Chondrocyte (in vitro differentiated cells): ENCODE data around the gene DHRS4. TPM values are rescaled to one million over a fixed set of nuclear protein-coding genes. Genes with fewer than 3 reads are reported as not detected.
"Not testable (repeated sequence)": the region's sequence is repeated elsewhere in the genome, so short reads cannot be mapped to it uniquely, and the experiment has no call there.

ENCODE experiments used
- DNase-seq: peaks from one replicate; pipeline ENCODE4 v3.0.0; 2021; ENCODE audit warnings: mixed read lengths, low spot score
- H3K27ac Mint-ChIP-seq: one replicate; pipeline ENCODE4 v1.8.0; 2021; ENCODE audit warnings: mild to moderate bottlenecking, moderate library complexity, mixed read lengths; ENCODE audit not compliant: unreplicated experiment
- H3K27me3 Mint-ChIP-seq: 2 replicates; pipeline ENCODE4 v1.8.0; 2021; ENCODE audit warnings: low read depth, mixed read lengths
- H3K36me3 Mint-ChIP-seq: 2 replicates; pipeline ENCODE4 v1.8.0; 2021; ENCODE audit warnings: low read depth, mixed read lengths
- H3K4me1 Mint-ChIP-seq: 2 replicates; pipeline ENCODE4 v1.8.0; 2021; ENCODE audit warnings: low read depth, mild to moderate bottlenecking, mixed read lengths
- H3K4me3 Mint-ChIP-seq: one replicate; pipeline ENCODE4 v1.8.0; 2021; ENCODE audit warnings: mild to moderate bottlenecking, moderate library complexity, mixed read lengths; ENCODE audit not compliant: unreplicated experiment
- H3K9me3 Mint-ChIP-seq: 2 replicates; pipeline ENCODE4 v1.8.0; 2021; ENCODE audit warnings: low read depth, mixed read lengths
- CTCF ChIP-seq: fragments of 200-600 bp; sonication (generic); IDR thresholded peaks from 2 replicates; pipeline ENCODE4 v1.5.0; 2021; ENCODE audit warnings: antibody characterized with exemption, mild to moderate bottlenecking, moderate library complexity
- total RNA-seq: library from RNA; stranded (reverse); gene quantifications from 3 replicates; pipeline ENCODE4 v1.2.1, GENCODE V29; 2021

The DHRS4 gene
- total RNA-seq, 1 donor from 2014 or later = 16.9 TPM

- peak overlapping the region; percentile 25 for H3K4me3 Mint-ChIP-seq
- H3K4me1 Mint-ChIP-seq, DNase-seq, H3K27ac Mint-ChIP-seq, H3K36me3 Mint-ChIP-seq, H3K27me3 Mint-ChIP-seq: not testable (repeated sequence)
- H3K9me3 Mint-ChIP-seq = peaks cover 12% of the 10 kb centered on the region
These were observed 16.1 kb downstream of the DHRS4 start for GRCh38 chr14:23969481-23970282.

- H3K27me3 Mint-ChIP-seq, H3K4me3 Mint-ChIP-seq, H3K4me1 Mint-ChIP-seq, H3K27ac Mint-ChIP-seq, DNase-seq, H3K36me3 Mint-ChIP-seq: not testable (repeated sequence)
- H3K9me3 Mint-ChIP-seq = peaks cover 12% of the 10 kb centered on the region
These were observed 16.7 kb downstream of the DHRS4 start for GRCh38 chr14:23970283-23970659.

- peaks cover 14% of the 10 kb centered on the region for H3K9me3 Mint-ChIP-seq
- not testable (repeated sequence) for H3K4me1 Mint-ChIP-seq, DNase-seq, H3K36me3 Mint-ChIP-seq, H3K27ac Mint-ChIP-seq, H3K4me3 Mint-ChIP-seq, H3K27me3 Mint-ChIP-seq
These were observed 19.6 kb downstream of the DHRS4 start for GRCh38 chr14:23973178-23973577.

- H3K27me3 Mint-ChIP-seq, H3K4me3 Mint-ChIP-seq, H3K27ac Mint-ChIP-seq, H3K4me1 Mint-ChIP-seq, H3K36me3 Mint-ChIP-seq, DNase-seq: not testable (repeated sequence)
- H3K9me3 Mint-ChIP-seq = peaks cover 14% of the 10 kb centered on the region
These were observed 20.5 kb downstream of the DHRS4 start for GRCh38 chr14:23974041-23974440.

GRCh38 chr14:23977208-23977607, 23.6 kb downstream of the DHRS4 start:
- not testable (repeated sequence) for DNase-seq, H3K36me3 Mint-ChIP-seq, H3K9me3 Mint-ChIP-seq, H3K27ac Mint-ChIP-seq, H3K4me1 Mint-ChIP-seq, H3K27me3 Mint-ChIP-seq, H3K4me3 Mint-ChIP-seq
- TF ChIP-seq CTCF = peak; percentile 37

GRCh38 chr14:23981951-23982813, 28.6 kb downstream of the DHRS4 start:
- not testable (repeated sequence) for H3K27me3 Mint-ChIP-seq, H3K27ac Mint-ChIP-seq, DNase-seq, H3K4me3 Mint-ChIP-seq, H3K4me1 Mint-ChIP-seq, H3K9me3 Mint-ChIP-seq, H3K36me3 Mint-ChIP-seq

GRCh38 chr14:23984891-23985602, 31.5 kb downstream of the DHRS4 start:
- Mint-ChIP-seq H3K27ac (no peak overlapping the region), H3K9me3 (no peaks in the 10 kb centered on the region), H3K4me1 (peaks cover 8% of the 10 kb centered on the region), H3K27me3 (no peaks in the 10 kb centered on the region), H3K4me3 (no peak overlapping the region), H3K36me3 (peaks cover 2% of the 10 kb centered on the region)
- TF ChIP-seq CTCF = no peak
- DNase-seq = no peak

- not testable (repeated sequence) for H3K4me1 Mint-ChIP-seq, H3K9me3 Mint-ChIP-seq, H3K27me3 Mint-ChIP-seq, DNase-seq, H3K36me3 Mint-ChIP-seq, H3K27ac Mint-ChIP-seq
- H3K4me3 Mint-ChIP-seq = peak overlapping the region; percentile 59
These were observed 34.6 kb downstream of the DHRS4 start for GRCh38 chr14:23988223-23988606.

- Mint-ChIP-seq H3K4me3 (peak within 1 kb of the TSS; percentile 59), H3K27ac (peak within 1 kb of the TSS; percentile 85)
- DNase-seq, H3K9me3 Mint-ChIP-seq, H3K36me3 Mint-ChIP-seq, H3K4me1 Mint-ChIP-seq, H3K27me3 Mint-ChIP-seq: not testable (repeated sequence)
These were observed 35.2 kb downstream of the DHRS4 start, which contains the start of gene DHRS4L2 for GRCh38 chr14:23988607-23989363. TSS of gene DHRS4L2 (plus strand) at chr14:23988929. CDS start at chr14:23988948, 19 bp downstream.
